ENCODE data around the gene BBS9. TPM values are rescaled to one million over a fixed set of nuclear protein-coding genes. Genes with fewer than 3 reads are reported as not detected.
"Not testable (repeated sequence)": the region's sequence is repeated elsewhere in the genome, so short reads cannot be mapped to it uniquely, and the experiment has no call there.

The BBS9 gene
- total RNA-seq, 1 donor from 2014 or later, result 40.5 TPM

- DNase-seq, result no peak
Measured at GRCh38 chr7:33278095-33278494, 148.7 kb downstream of the BBS9 start.

- DNase-seq, result no peak
Measured at GRCh38 chr7:33286501-33286900, 157.1 kb downstream of the BBS9 start.

DNA sequence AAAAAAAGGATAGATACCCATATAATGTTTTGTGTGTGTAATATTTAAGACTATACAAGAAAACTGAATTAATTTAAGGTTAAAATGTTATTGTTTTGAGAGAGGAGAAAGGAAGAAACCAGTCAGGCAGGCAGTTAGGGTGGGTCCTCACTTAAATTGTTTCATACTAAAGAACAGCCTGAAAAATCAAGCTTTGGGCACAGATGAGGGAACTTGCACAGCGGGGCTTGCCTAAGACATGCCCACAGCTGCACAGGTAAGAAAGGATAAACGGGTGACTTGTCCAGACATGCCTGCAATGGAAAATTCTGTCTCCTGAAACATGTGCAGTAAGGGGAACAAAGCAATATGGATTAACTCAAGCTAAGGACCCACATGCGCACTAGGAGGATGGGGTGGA lies 158.4 kb downstream of the BBS9 start:
- no peak for DNase-seq

DNA sequence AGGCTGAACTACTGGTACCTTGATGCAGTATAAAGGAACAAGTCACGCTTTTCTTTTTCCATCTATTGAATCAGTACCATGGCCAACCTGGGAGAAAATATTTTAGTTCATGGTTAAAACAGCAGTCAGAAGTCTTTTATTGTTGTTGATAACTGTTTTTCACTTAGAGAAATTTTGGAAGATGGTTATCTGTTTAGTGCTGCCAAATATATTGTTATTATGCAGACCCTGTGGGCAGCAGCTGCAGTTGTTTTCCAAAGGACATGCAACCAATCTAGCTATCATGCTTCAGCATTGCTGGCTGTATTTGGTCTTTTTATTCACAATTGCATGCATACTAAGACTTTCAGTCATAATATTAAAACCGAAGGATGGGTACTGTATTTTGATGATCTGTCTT lies 169.5 kb downstream of the BBS9 start:
- DNase-seq, result no peak

- DNase-seq, result no peak
Measured at GRCh38 chr7:33299425-33299824, 170.1 kb downstream of the BBS9 start.

- no peak for DNase-seq
Measured at GRCh38 chr7:33300131-33300530, 170.8 kb downstream of the BBS9 start.

DNA sequence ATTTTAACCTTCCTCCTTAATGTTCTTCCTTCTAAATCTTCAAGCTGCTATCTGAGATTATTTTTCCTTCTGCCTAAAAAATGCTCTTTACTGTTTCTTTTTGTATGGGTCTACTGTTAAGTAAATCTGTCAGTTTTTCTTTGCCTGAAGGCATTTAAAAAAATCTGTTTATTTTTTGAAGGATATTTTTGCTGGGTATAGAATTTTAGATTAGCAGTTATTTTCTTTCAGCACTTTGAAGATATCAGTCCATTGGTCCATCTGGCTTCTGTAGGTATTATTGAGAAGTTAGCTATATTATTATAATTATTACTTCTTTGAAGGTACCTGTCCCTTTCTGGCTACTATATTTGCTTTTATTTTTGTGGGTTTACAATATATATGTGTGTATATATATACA lies 171.4 kb downstream of the BBS9 start:
- no peak for DNase-seq

GRCh38 chr7:33303978-33304557 lies 174.7 kb downstream of the BBS9 start:
- not testable (repeated sequence) for DNase-seq

GRCh38 chr7:33307205-33307604 lies 177.8 kb downstream of the BBS9 start:
- DNase-seq, result no peak

GRCh38 chr7:33310546-33310945 lies 181.2 kb downstream of the BBS9 start:
- DNase-seq, result no peak

- no peak for DNase-seq
Measured at GRCh38 chr7:33325754-33326484, 196.6 kb downstream of the BBS9 start.

DNA sequence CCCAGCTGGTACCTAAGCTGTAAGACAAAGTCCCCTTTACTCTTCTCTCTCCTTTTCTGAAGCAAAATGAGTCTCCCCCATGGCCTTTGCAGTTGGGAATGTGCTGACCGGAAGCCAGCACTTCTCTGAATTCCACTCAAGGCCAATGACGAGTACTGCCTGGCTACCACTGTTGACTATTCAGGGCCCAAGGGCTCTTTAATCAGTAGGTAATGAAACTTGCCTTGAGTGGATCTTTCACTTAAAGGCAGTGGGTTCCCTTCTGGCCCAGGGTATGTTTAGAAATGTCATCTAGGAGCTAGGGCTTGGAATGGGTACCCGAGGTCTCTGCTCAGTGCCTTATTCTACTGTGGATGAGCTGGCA lies 197.1 kb downstream of the BBS9 start:
- DNase-seq, result no peak

DNA sequence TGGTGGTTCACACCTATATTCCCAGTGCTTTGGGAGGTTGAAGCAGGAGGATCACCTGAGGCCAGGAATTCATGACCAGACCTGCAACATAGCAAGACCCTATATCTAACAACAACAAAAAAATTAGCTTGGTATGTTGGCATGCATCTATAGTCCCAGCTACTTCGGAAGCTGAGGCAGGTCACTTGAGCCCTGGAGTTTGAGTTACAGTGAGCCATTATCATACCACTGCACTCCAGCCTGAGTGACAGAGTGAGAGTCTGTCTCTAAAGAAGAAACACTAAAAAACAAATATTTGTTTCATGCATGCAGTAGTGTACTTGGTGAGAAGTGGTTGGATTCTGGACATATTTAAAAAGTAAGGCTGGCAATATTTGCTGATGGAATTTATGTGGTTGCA lies 198.1 kb downstream of the BBS9 start:
- DNase-seq, result no peak

DNA sequence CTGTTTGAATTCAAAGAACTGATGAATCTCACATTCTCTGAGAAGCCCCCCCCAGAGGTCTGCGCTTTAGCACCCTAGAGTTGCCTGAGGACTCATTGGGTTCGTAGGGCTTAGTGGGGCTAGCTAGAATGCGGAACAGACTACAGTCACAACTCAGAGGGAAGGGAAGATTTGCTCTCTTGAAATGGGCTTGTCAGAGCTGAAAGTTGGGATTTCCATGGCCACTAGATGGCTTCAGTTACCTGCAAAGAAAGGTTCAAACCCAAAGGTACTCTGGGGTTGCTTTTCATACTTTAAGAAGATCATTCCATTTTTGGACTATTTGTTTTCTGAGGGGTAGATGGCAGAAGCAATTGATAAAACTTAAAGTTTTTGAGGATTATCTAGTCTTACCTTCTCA lies 205.0 kb downstream of the BBS9 start:
- DNase-seq, result no peak

GRCh38 chr7:33336820-33337219 lies 207.5 kb downstream of the BBS9 start:
- no peak for DNase-seq

DNA sequence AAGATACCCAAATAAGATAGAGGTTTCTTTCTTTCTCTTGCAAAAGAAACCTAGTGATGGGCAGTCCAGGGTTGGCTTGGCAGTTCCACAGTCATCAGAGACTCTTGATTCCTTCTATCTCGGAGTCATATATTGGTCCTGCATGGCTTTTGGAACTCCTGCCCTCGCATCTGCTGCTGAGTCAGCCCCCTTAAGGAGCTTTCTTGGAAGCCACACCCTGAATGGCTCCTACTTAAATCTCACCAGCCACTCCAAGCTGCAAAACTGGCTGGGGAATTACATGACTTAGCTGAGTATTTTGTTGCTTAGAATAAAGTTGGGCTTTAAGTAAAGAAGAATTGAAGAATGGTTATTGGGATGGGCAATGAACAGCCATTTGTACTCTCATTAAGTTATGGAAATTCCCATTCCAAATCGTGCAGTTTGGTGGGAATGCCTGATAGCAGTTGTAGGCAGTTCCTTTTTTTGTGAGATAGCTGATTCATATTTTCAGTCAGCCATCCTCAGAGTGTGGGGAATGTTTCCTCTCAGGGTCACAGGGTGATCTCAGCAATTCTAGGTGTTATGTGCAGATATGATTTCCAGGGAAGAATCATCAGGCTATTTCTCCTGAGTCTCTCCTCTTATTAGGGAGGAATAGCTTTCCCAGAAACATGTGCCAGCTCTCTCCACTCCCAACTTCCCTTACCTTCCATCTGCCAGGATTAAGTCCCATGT lies 209.9 kb downstream of the BBS9 start:
- DNase-seq, result no peak

- no peak for DNase-seq
Measured at GRCh38 chr7:33346055-33346454, 216.7 kb downstream of the BBS9 start.

DNA sequence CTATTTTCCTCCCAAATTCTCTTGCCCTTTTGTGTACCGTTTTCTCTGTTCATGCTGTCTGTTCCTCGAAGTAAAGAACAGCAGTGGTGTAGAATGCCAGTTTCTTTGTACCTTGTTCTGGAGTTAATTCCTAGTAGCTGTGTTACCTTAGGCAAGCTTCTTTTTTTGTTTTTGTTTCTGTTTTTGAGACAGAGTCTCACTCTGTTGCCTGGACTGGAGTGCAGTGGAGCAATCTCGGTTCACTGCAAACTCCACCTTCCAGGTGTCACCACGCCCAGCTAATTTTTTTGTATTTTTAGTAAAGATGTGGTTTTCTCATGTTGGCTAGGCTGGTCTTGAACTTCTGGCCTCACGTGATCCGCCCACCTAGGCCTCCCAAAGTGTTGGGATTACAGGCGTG lies 221.2 kb downstream of the BBS9 start:
- DNase-seq, result no peak

- DNase-seq, result no peak
Measured at GRCh38 chr7:33351709-33352108, 222.3 kb downstream of the BBS9 start.

- no peak for DNase-seq
Measured at GRCh38 chr7:33354201-33354600, 224.8 kb downstream of the BBS9 start.

- DNase-seq, result no peak
Measured at GRCh38 chr7:33355386-33355785, 226.0 kb downstream of the BBS9 start.

- peak; percentile 57 for DNase-seq
Measured at GRCh38 chr7:33356336-33356735, 227.0 kb downstream of the BBS9 start.

GRCh38 chr7:33357846-33358245 lies 228.5 kb downstream of the BBS9 start:
- no peak for DNase-seq

DNA sequence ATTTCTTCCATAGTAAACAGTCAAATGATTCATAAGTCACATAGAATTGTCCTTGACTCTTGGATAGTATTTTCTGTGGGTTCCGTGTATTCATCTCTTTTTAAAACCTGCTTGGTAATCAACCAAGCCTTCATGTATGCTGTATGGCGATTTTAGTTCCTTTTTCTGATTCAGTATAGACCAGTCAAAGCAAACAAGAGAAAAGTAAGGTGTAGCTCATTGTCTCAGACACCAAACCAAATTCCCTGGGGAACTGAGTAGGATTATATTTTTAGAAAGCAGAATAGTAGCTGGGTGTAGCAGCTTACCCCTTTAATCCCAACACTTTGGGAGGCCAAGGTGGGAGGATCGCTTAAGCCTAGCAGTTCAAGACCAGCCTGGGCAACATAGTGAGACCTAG lies 240.5 kb downstream of the BBS9 start:
- no peak for DNase-seq

Measured in skin of body (tissue), 2 donors.